H9 (cell line): Measurements from ENCODE around the gene KLHDC8A. TPM values are rescaled to one million over a fixed set of nuclear protein-coding genes. Genes with fewer than 3 reads are reported as not detected.

Experiments used
- DNase-seq: peaks from one replicate; pipeline ENCODE4 v3.0.0-alpha.2; 2017
- H2AFZ ChIP-seq: one replicate; pipeline ENCODE4 v1.6.1; 2013; ENCODE audit warnings: mild to moderate bottlenecking, low read length, control low read depth, moderate library complexity
- H2AK5ac ChIP-seq: 2 replicates; pipeline ENCODE4 v1.6.1; 2013; ENCODE audit warnings: low read length, control low read depth, mixed read lengths; ENCODE audit not compliant: insufficient read length
- H2BK120ac ChIP-seq: one replicate; pipeline ENCODE4 v1.6.1; 2013; ENCODE audit warnings: low read depth, mild to moderate bottlenecking, low read length, control low read depth, inconsistent platforms; ENCODE audit not compliant: poor library complexity, severe bottlenecking
- H2BK12ac ChIP-seq: 2 replicates; pipeline ENCODE4 v1.6.1; 2013; ENCODE audit warnings: low read length, control low read depth, mixed read lengths, low read depth; ENCODE audit not compliant: insufficient read length
- H2BK15ac ChIP-seq: 2 replicates; pipeline ENCODE4 v1.6.1; 2013; ENCODE audit warnings: low read depth, low read length, control low read depth
- H2BK20ac ChIP-seq: one replicate; pipeline ENCODE4 v1.6.1; 2013; ENCODE audit warnings: low read depth, mild to moderate bottlenecking, low read length, control low read depth, inconsistent platforms; ENCODE audit not compliant: poor library complexity, severe bottlenecking
- H2BK5ac ChIP-seq: 2 replicates; pipeline ENCODE4 v1.6.1; 2013; ENCODE audit warnings: low read length, control low read depth, mixed read lengths; ENCODE audit not compliant: insufficient read length
- H3K14ac ChIP-seq: 2 replicates; pipeline ENCODE4 v1.6.1; 2013; ENCODE audit warnings: low read length, control low read depth; ENCODE audit not compliant: insufficient read depth
- H3K18ac ChIP-seq: 2 replicates; pipeline ENCODE4 v1.6.1; 2013; ENCODE audit warnings: low read depth, mild to moderate bottlenecking, mixed read lengths, low read length, control low read depth; ENCODE audit not compliant: insufficient read length
- H3K23ac ChIP-seq: 2 replicates; pipeline ENCODE4 v1.6.1; 2013; ENCODE audit warnings: low read length, control low read depth, mixed read lengths, low read depth; ENCODE audit not compliant: insufficient read length
- H3K23me2 ChIP-seq: 2 replicates; pipeline ENCODE4 v1.6.1; 2013; ENCODE audit warnings: low read depth, mild to moderate bottlenecking, mixed read lengths, low read length, control low read depth; ENCODE audit not compliant: insufficient read length, poor library complexity, severe bottlenecking
- H3K27ac ChIP-seq: 2 replicates; pipeline ENCODE4 v1.5.1; 2013; ENCODE audit warnings: low read length, control low read depth, mixed read lengths, low read depth; ENCODE audit not compliant: insufficient read length
- H3K27me3 ChIP-seq: 2 replicates; pipeline ENCODE4 v1.6.1; 2013; ENCODE audit warnings: low read length, control low read depth, inconsistent platforms; ENCODE audit not compliant: insufficient read depth
- H3K4ac ChIP-seq: 2 replicates; pipeline ENCODE4 v1.6.1; 2013; ENCODE audit warnings: low read depth, mild to moderate bottlenecking, control low read depth, inconsistent platforms, low read length, moderate library complexity
- H3K4me1 ChIP-seq: 2 replicates; pipeline ENCODE4 v1.6.1; 2013; ENCODE audit warnings: low read length, control low read depth, inconsistent platforms; ENCODE audit not compliant: insufficient read depth
- H3K4me2 ChIP-seq: 2 replicates; pipeline ENCODE4 v1.6.1; 2013; ENCODE audit warnings: low read length, control low read depth, mixed read lengths; ENCODE audit not compliant: insufficient read length, insufficient read depth
- H3K56ac ChIP-seq: 2 replicates; pipeline ENCODE4 v1.6.1; 2013; ENCODE audit warnings: low read depth, mild to moderate bottlenecking, mixed read lengths, low read length, control low read depth; ENCODE audit not compliant: insufficient read length
- H3K79me1 ChIP-seq: 2 replicates; pipeline ENCODE4 v1.6.1; 2013; ENCODE audit warnings: low read depth, mild to moderate bottlenecking, moderate library complexity, low read length, control low read depth, inconsistent platforms; ENCODE audit not compliant: insufficient read depth, poor library complexity, severe bottlenecking
- H3K79me2 ChIP-seq: 2 replicates; pipeline ENCODE4 v1.6.1; 2013; ENCODE audit warnings: low read length, control low read depth, inconsistent platforms; ENCODE audit not compliant: insufficient read depth
- H3K9ac ChIP-seq: 2 replicates; pipeline ENCODE4 v1.6.1; 2013; ENCODE audit warnings: low read length, control low read depth, mixed read lengths; ENCODE audit not compliant: insufficient read length; ENCODE audit errors: extremely low read depth
- H3K9me3 ChIP-seq: one replicate; pipeline ENCODE4 v1.6.1; 2013; ENCODE audit warnings: low read depth, low read length, inconsistent platforms; ENCODE audit not compliant: control insufficient read depth
- H3T11ph ChIP-seq: one replicate; pipeline ENCODE4 v1.6.1; 2013; ENCODE audit warnings: mild to moderate bottlenecking, low read length, control low read depth, inconsistent platforms
- H4K20me1 ChIP-seq: one replicate; pipeline ENCODE4 v1.6.1; 2013; ENCODE audit not compliant: control insufficient read depth, insufficient read length, insufficient read depth
- H4K5ac ChIP-seq: 2 replicates; pipeline ENCODE4 v1.6.1; 2013; ENCODE audit warnings: low read depth, mild to moderate bottlenecking, mixed read lengths, low read length, control low read depth; ENCODE audit not compliant: insufficient read length
- H4K8ac ChIP-seq: replicated peaks from 2 replicates; pipeline ENCODE4 v1.6.1; 2013; ENCODE audit warnings: low read length, control low read depth, mixed read lengths, low read depth; ENCODE audit not compliant: insufficient read length
- H4K91ac ChIP-seq: 2 replicates; pipeline ENCODE4 v1.6.1; 2013; ENCODE audit warnings: low read depth, mild to moderate bottlenecking, moderate library complexity, mixed read lengths, low read length, control low read depth; ENCODE audit not compliant: insufficient read length
- H3K27ac Mint-ChIP-seq, 3 experiments: 2 replicates in 2 of 3; 3 replicates in 1 of 3; pipeline ENCODE4 v1.8.0; 2020 to 2021; ENCODE audit warnings: mixed read lengths in 3 of 3, mild to moderate bottlenecking in 1 of 3, moderate library complexity in 1 of 3
- H3K27me3 Mint-ChIP-seq: 2 replicates; pipeline ENCODE4 v1.8.0; 2021; ENCODE audit warnings: low read depth, mild to moderate bottlenecking, moderate library complexity, mixed read lengths
- H3K36me3 Mint-ChIP-seq, 3 experiments: 2 replicates in 2 of 3; 3 replicates in 1 of 3; pipeline ENCODE4 v1.8.0; 2020 to 2021; ENCODE audit warnings: low read depth in 3 of 3, mixed read lengths in 3 of 3; ENCODE audit not compliant: insufficient read depth in 1 of 3
- H3K4me1 Mint-ChIP-seq, 2 experiments: 2 replicates each; pipeline ENCODE4 v1.8.0; 2020; ENCODE audit warnings: mixed read lengths in 2 of 2
- H3K4me3 Mint-ChIP-seq, 2 experiments: 2 replicates in 1 of 2; 3 replicates in 1 of 2; pipeline ENCODE4 v1.8.0; 2020 to 2021; ENCODE audit warnings: mild to moderate bottlenecking in 2 of 2, mixed read lengths in 2 of 2, moderate library complexity in 1 of 2
- H3K9me3 Mint-ChIP-seq, 2 experiments: 2 replicates in 1 of 2; 3 replicates in 1 of 2; pipeline ENCODE4 v1.8.0; 2020; ENCODE audit warnings: mild to moderate bottlenecking in 2 of 2, mixed read lengths in 2 of 2, moderate library complexity in 1 of 2
- WGBS: extraction: QIAGEN DNeasy Blood & Tissue Kit; methylation state at CpG from one replicate; pipeline ENCODE4 v1.1.7; 2013; ENCODE audit warnings: missing lambda C conversion rate, low lambda C conversion rate, mixed read lengths; ENCODE audit not compliant: insufficient read length; ENCODE audit errors: extremely low coverage; 5-methylcytosine and 5-hydroxymethylcytosine counted together
- total RNA-seq: library from RNA; stranded (reverse); gene quantifications from 2 replicates; pipeline ENCODE4 v1.2.1, GENCODE V29; 2021
- TF ChIP-seq, protein P1 (sequence below): fragments of 200-600 bp; sonication (generic); conservative IDR thresholded peaks from 3 replicates; pipeline ENCODE4 v1.8.0; 2021; ENCODE audit warnings: antibody characterized with exemption, mild to moderate bottlenecking

KLHDC8A gene
- total RNA-seq, 1 experiment from 2014 or later = 0.96 TPM

- no peak overlapping the region for H3K4me2 ChIP-seq
These were observed 3.1 kb downstream of the KLHDC8A start for GRCh38 chr1:205353612-205354011.

More at GRCh38 chr1:205353612-205354011, 3.1 kb downstream of the KLHDC8A start:
- Histone ChIP-seq H3K79me1 (no peaks in the 10 kb centered on the region), H3K4ac (no peak overlapping the region), H3K56ac (no peak overlapping the region), H4K91ac (no peak overlapping the region), H3K79me2 (no peaks in the 10 kb centered on the region), H2BK120ac (no peak overlapping the region), H3K27me3 (no peaks in the 10 kb centered on the region), H3K9me3 (no peaks in the 10 kb centered on the region), H3K18ac (no peak overlapping the region), H2BK15ac (no peak overlapping the region), H2BK20ac (no peak overlapping the region), H2BK5ac (no peak overlapping the region), H4K8ac (no peak overlapping the region), H3T11ph (no peak overlapping the region), H4K20me1 (no peaks in the 10 kb centered on the region), H3K23me2 (no peaks in the 10 kb centered on the region), H2BK12ac (no peak overlapping the region), H2AK5ac (no peak overlapping the region), H3K27ac (no peak overlapping the region), H3K9ac (no peak overlapping the region), H4K5ac (no peak overlapping the region), H3K4me1 (peaks cover 16% of the 10 kb centered on the region; the same call in 1 of the 2 replicates), H3K23ac (no peak overlapping the region), H2AFZ (no peak overlapping the region), H3K14ac (no peak overlapping the region)
- no peak overlapping the region for H3K27ac Mint-ChIP-seq
- peaks cover 84 to 89% of the 10 kb centered on the region in 2 experiments for H3K4me1 Mint-ChIP-seq
- peaks cover 3% of the 10 kb centered on the region for H3K27me3 Mint-ChIP-seq
- no peak for DNase-seq
- no peaks in the 10 kb centered on the region; a peak in 1 of 7 replicates for H3K36me3 Mint-ChIP-seq
- WGBS = no CpG with 5 or more reads among the region's 6 CpGs
- no peaks in the 10 kb centered on the region for H3K9me3 Mint-ChIP-seq
- TF ChIP-seq, protein P1, sequence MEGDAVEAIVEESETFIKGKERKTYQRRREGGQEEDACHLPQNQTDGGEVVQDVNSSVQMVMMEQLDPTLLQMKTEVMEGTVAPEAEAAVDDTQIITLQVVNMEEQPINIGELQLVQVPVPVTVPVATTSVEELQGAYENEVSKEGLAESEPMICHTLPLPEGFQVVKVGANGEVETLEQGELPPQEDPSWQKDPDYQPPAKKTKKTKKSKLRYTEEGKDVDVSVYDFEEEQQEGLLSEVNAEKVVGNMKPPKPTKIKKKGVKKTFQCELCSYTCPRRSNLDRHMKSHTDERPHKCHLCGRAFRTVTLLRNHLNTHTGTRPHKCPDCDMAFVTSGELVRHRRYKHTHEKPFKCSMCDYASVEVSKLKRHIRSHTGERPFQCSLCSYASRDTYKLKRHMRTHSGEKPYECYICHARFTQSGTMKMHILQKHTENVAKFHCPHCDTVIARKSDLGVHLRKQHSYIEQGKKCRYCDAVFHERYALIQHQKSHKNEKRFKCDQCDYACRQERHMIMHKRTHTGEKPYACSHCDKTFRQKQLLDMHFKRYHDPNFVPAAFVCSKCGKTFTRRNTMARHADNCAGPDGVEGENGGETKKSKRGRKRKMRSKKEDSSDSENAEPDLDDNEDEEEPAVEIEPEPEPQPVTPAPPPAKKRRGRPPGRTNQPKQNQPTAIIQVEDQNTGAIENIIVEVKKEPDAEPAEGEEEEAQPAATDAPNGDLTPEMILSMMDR = no peak
- H3K4me3 Mint-ChIP-seq = no peak overlapping the region
